Measurements from ENCODE around the gene STK24.
A peak's percentile ranks its signal among the peaks of the same experiment; 100 is the strongest.

STK24 gene

GRCh38 chr13:98492335-98493041 lies 84.4 kb downstream of the STK24 start:
- DNase-seq, result no peak

GRCh38 chr13:98490866-98491265 lies 86.0 kb downstream of the STK24 start:
- DNase-seq, result no peak

- DNase-seq, result no peak
Measured at GRCh38 chr13:98490195-98490836, 86.6 kb downstream of the STK24 start.

GRCh38 chr13:98489446-98490194 lies 87.3 kb downstream of the STK24 start:
- DNase-seq, result no peak

DNA sequence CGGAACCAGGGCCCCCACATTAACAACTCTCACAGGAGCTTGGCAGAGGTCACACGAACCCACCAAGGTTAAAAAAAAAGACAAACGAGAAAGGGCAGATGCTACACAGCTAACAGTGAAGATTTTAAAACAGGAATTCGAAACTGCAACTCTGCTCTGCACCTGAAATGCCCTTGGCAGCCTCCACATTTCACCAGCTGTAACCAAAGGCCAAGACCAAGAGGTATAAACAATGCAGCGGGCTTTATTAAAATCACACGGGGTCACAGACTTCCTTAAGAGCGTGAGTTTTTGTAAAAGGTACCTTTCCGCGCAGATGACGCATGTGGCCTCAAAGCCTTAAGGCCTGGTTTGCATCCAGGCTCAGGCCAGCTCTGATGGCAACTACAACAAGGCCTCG lies 88.2 kb downstream of the STK24 start:
- no peak for DNase-seq

DNA sequence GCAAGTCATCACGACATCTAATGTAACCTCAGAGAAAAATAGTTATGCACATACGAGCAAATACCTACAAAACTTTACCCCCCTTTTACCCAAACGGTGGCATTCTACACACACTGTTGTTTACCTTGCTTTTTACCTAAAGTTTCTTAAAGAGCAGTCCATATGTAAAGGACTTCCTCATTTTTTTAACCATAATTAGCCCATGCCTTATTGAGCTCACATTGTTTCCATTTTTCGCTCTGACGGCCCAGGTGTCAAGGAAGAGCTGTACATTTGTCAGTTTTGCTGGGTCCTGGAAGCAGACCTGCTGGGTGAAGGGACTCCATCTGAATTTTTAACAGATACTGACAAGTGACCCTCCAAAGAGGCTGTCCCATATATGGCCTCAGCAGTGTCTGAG lies 89.4 kb downstream of the STK24 start:
- no peak for DNase-seq

GRCh38 chr13:98487016-98487415 lies 89.9 kb downstream of the STK24 start:
- DNase-seq, result no peak

- DNase-seq, result no peak
Measured at GRCh38 chr13:98486412-98486811, 90.5 kb downstream of the STK24 start.

GRCh38 chr13:98485561-98485960 lies 91.3 kb downstream of the STK24 start:
- DNase-seq, result no peak

GRCh38 chr13:98484289-98485219 lies 92.4 kb downstream of the STK24 start:
- DNase-seq, result peak in 1 of 56 donors; percentile 21

GRCh38 chr13:98483601-98484288 lies 93.2 kb downstream of the STK24 start:
- DNase-seq, result no peak

GRCh38 chr13:98482476-98483444 lies 94.1 kb downstream of the STK24 start:
- peak in 43 of 56 donors; percentile 11 to 76 (median 42) for DNase-seq

- DNase-seq, result no peak
Measured at GRCh38 chr13:98480915-98481877, 95.7 kb downstream of the STK24 start.

DNA sequence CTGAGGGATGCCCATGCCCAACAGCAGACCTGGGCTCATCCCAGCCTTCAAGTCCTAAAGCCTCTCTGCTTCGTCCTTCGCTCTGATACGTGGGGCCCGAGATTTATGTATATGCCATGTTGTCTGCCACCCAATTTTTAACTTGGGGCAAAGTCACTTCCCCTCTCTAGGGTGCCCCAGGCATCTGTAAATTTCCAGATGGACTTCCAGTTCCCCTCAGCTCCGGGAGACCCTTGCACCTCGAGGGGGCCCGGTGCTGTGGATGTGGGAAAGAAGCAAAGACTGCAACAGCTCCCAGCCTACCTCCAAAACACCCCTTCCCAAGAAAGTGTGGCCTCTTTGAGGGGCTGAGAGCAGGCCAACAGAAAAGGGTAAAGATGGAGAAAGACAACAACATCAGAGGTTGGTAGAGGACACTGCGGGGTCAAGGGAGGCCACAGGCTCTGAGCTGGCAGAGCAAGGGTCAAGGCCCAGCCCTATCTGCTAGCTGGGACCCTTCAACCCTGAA lies 97.4 kb downstream of the STK24 start:
- no peak for DNase-seq

- DNase-seq, result no peak
Measured at GRCh38 chr13:98478189-98479129, 98.4 kb downstream of the STK24 start.

GRCh38 chr13:98476538-98476966 lies 100.4 kb downstream of the STK24 start:
- peak in 2 of 56 donors; percentile 21 to 26 for DNase-seq

DNA sequence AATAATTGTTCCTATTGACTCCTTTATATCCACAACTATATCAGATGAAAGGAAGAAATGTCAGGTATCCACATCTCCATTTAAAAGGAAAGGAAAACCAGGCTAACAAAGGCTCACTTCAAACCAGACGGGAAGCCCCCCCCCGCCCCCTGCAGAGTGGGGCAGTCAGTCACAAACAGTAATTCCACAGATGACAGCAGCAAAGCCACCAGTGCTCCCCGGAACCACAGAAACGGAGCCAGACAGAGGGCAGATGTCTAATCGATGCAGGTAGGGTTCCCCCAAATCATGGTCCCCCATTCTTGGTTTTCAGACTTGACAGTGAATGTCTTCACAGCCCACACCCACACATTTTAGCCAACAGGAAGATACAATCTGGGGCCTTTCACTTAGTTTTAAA lies 100.8 kb downstream of the STK24 start:
- DNase-seq, result peak in 1 of 56 donors; percentile 4
